Iris pigment epithelial cell (primary cell): ENCODE data around the gene HSPA1A.
A peak's percentile ranks its signal among the peaks of the same experiment; 100 is the strongest.
"Not testable (repeated sequence)": the region's sequence is repeated elsewhere in the genome, so short reads cannot be mapped to it uniquely, and the experiment has no call there.

ENCODE experiments used
- DNase-seq: peaks from one replicate; pipeline ENCODE4 v3.0.0-alpha.2; 2011; ENCODE audit warnings: low read depth

The HSPA1A gene

GRCh38 chr6:31811645-31812044 lies 3.7 kb upstream of the HSPA1A start:
- no peak for DNase-seq

GRCh38 chr6:31813465-31813849 lies 1.9 kb upstream of the HSPA1A start:
- DNase-seq: no peak

GRCh38 chr6:31814677-31815024 lies 692 bp upstream of the HSPA1A start:
- DNase-seq: peak; percentile 99

- DNase-seq: peak; percentile 36
These were observed 2.0 kb downstream of the HSPA1A start for GRCh38 chr6:31817133-31817928.

- DNase-seq: not testable (repeated sequence)
These were observed 2.7 kb downstream of the HSPA1A start for GRCh38 chr6:31817929-31818511.

- no peak for DNase-seq
These were observed 4.5 kb downstream of the HSPA1A start for GRCh38 chr6:31819871-31820299.

GRCh38 chr6:31820399-31820798 lies 5.1 kb downstream of the HSPA1A start:
- DNase-seq: not testable (repeated sequence)

- DNase-seq: peak; percentile 34
These were observed 6.1 kb downstream of the HSPA1A start for GRCh38 chr6:31821301-31822035.

- peak; percentile 79 for DNase-seq
These were observed 6.9 kb downstream of the HSPA1A start for GRCh38 chr6:31822036-31822821.

- DNase-seq: not testable (repeated sequence)
These were observed 8.4 kb downstream of the HSPA1A start for GRCh38 chr6:31823592-31824196.

- no peak for DNase-seq
These were observed 10.2 kb downstream of the HSPA1A start for GRCh38 chr6:31825553-31825952.

- peak; percentile 83 for DNase-seq
These were observed 11.5 kb downstream of the HSPA1A start for GRCh38 chr6:31826793-31827285.

- peak; percentile 100 for DNase-seq
These were observed 12.1 kb downstream of the HSPA1A start, which contains the start of gene HSPA1B for GRCh38 chr6:31827286-31828079. HSPA1B (plus strand) TSS chr6:31827738; CDS start chr6:31827951, 213 bp downstream.

GRCh38 chr6:31829633-31830283 lies 14.4 kb downstream of the HSPA1A start:
- DNase-seq: peak; percentile 51

- DNase-seq: no peak
These were observed 15.6 kb downstream of the HSPA1A start for GRCh38 chr6:31830886-31831335.

- no peak for DNase-seq
These were observed 16.2 kb downstream of the HSPA1A start for GRCh38 chr6:31831350-31832215.

- peak; percentile 82 for DNase-seq
These were observed 19.3 kb downstream of the HSPA1A start for GRCh38 chr6:31834367-31835250.

GRCh38 chr6:31836047-31836473 lies 20.7 kb downstream of the HSPA1A start:
- no peak for DNase-seq
